Activated B cell treated with CpG ODN at 0.5 μM for 24 hours (primary cell): Measurements from ENCODE around the gene KDM2A. TPM values are rescaled to one million over a fixed set of nuclear protein-coding genes. Genes with fewer than 3 reads are reported as not detected.

ENCODE experiments used
- ATAC-seq: fragments of 200-7000 bp; cut with Tn5 transposase; one replicate; pipeline ENCODE4 v1.10.0; 2021; ENCODE audit warnings: low read depth, mild to moderate bottlenecking, moderate library complexity
- CTCF ChIA-PET: fragments of 350-600 bp; sonication (Branson Sonifier 250); formaldehyde crosslinking; loops from one replicate; lab custom pipeline; 2021; ENCODE audit warnings: antibody characterized with exemption; lab: Charles Lee
- POLR2A ChIA-PET: fragments of 350-600 bp; sonication (Branson Sonifier 250); formaldehyde crosslinking; loops from one replicate; lab custom pipeline; 2021; ENCODE audit warnings: antibody characterized with exemption; lab: Charles Lee
- DNase-seq: peaks from one replicate; pipeline ENCODE4 v3.0.0; 2022
- H3K27ac Mint-ChIP-seq: one replicate; pipeline ENCODE4 v1.8.0; 2020; ENCODE audit warnings: mixed read lengths
- H3K27me3 Mint-ChIP-seq: one replicate; pipeline ENCODE4 v1.8.0; 2021; ENCODE audit warnings: mixed read lengths
- H3K36me3 Mint-ChIP-seq: one replicate; pipeline ENCODE4 v1.8.0; 2021; ENCODE audit warnings: low read depth, mixed read lengths
- H3K4me1 Mint-ChIP-seq: one replicate; pipeline ENCODE4 v1.8.0; 2021; ENCODE audit warnings: mixed read lengths
- H3K4me3 Mint-ChIP-seq: one replicate; pipeline ENCODE4 v1.8.0; 2020; ENCODE audit warnings: mild to moderate bottlenecking, mixed read lengths
- H3K9me3 Mint-ChIP-seq: one replicate; pipeline ENCODE4 v1.8.0; 2020; ENCODE audit warnings: mixed read lengths
- CTCF ChIP-seq: fragments of 200-600 bp; IDR thresholded peaks from one replicate; pipeline ENCODE4 v1.8.0; 2022; ENCODE audit warnings: antibody characterized with exemption, mild to moderate bottlenecking
- intact Hi-C: fragments of 100-400 bp; cut with micrococcal nuclease; formaldehyde crosslinking; loops from one replicate; pipeline ENCODE4 v1.15.1; 2024
- total RNA-seq: library from RNA; stranded (reverse); gene quantifications from 2 replicates; pipeline ENCODE4 v1.2.3, GENCODE V29; 2022

The KDM2A gene
- total RNA-seq, 1 donor from 2014 or later, result 160 TPM

GRCh38 chr11:67261640-67261945 lies 142.5 kb downstream of the KDM2A start:
- ChIA-PET CTCF (interaction anchor here (1.0 to 5.1 kb wide), 18 partner anchors 9 to 180 kb away, joined by 3 to 75 read pairs (median 7); partner anchors contain the start of gene ANKRD13D), POLR2A (interaction anchor here (0.9 to 4.2 kb wide), 8 partner anchors 22 to 179 kb away, joined by 4 to 53 read pairs (median 8); partner anchors contain the start of genes ANKRD13D and POLD4)
- Mint-ChIP-seq H3K36me3 (peaks cover 10% of the 10 kb centered on the region), H3K4me1 (peaks cover 31% of the 10 kb centered on the region), H3K27me3 (peaks cover 2% of the 10 kb centered on the region), H3K9me3 (no peaks in the 10 kb centered on the region), H3K4me3 (no peak overlapping the region), H3K27ac (no peak overlapping the region)
- ATAC-seq (no peak), DNase-seq (no peak)
- no peak for TF ChIP-seq CTCF
- intact Hi-C loops, result no loop called here

DNA sequence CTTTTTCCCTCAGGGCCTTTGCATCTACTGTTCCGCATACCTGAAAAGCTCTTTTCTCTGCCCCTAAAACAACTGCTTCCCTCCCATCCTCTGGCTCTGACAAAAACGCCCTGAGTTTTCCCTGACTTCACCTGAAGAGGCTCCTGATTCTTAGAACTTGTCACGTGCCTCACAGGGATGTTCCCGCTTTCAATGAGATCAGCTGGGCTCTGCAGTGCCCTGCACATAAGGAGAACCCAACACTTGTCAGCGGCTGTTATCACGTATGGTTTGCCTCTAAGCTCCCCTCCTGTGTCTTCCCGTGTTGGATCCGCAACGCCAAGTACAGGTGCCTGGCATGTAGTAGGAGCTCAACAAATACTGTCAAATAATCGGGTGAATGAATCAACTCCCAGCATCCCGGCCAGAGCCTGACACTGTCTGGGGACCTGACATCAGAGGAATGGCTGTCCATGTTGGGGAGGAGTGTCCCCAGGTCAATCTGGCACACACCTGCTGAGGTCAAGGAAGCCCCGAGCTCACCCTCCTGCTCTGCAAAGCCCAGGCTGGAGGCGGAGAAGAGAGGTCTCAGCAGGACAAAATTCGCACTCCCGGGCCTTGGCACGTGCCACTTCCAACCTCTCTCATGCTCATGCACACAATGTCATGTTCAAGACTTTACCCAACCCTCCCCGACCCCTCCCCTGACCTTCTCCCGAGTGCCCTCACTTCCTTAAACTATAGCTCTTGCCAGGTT lies 143.1 kb downstream of the KDM2A start:
- H3K4me1 Mint-ChIP-seq, result peaks cover 31% of the 10 kb centered on the region

GRCh38 chr11:67262731-67263675 lies 143.9 kb downstream of the KDM2A start:
- ChIA-PET CTCF (interaction anchor here (0.6 to 5.1 kb wide), 20 partner anchors 8 to 182 kb away, joined by 3 to 75 read pairs (median 5); partner anchors contain the start of gene ANKRD13D), POLR2A (interaction anchor here (0.6 to 4.2 kb wide), 15 partner anchors 9 to 421 kb away, joined by 3 to 53 read pairs (median 7); partner anchors contain the start of genes ANKRD13D and POLD4)
- peak overlapping the region; percentile 56 for H3K4me3 Mint-ChIP-seq
- no peaks in the 10 kb centered on the region for H3K9me3 Mint-ChIP-seq
- H3K4me1 Mint-ChIP-seq, result peaks cover 39% of the 10 kb centered on the region
- no peak for TF ChIP-seq CTCF
- peaks cover 2% of the 10 kb centered on the region for H3K27me3 Mint-ChIP-seq
- ATAC-seq (peak; percentile 60), DNase-seq (peak; percentile 67)
- intact Hi-C loops, result loop anchor here (1.0 kb wide), 4 partner anchors 26 to 182 kb away; partner anchors contain the start of gene ANKRD13D
- H3K27ac Mint-ChIP-seq, result peak overlapping the region; percentile 79
- H3K36me3 Mint-ChIP-seq, result peaks cover 9% of the 10 kb centered on the region

More for the DNA sequence above, 143.1 kb downstream of the KDM2A start:
- ATAC-seq (no peak), DNase-seq (no peak)
- Mint-ChIP-seq H3K27ac (peak overlapping the region; percentile 79), H3K27me3 (peaks cover 2% of the 10 kb centered on the region), H3K4me3 (peak overlapping the region; percentile 56), H3K9me3 (no peaks in the 10 kb centered on the region), H3K36me3 (peaks cover 5% of the 10 kb centered on the region)
- CTCF ChIA-PET, result interaction anchor here (0.6 to 5.1 kb wide), 22 partner anchors 9 to 181 kb away, joined by 3 to 75 read pairs (median 5); partner anchors contain the start of gene ANKRD13D
- no peak for TF ChIP-seq CTCF
- intact Hi-C loops, result loop anchor here (1.0 kb wide), 4 partner anchors 27 to 181 kb away; partner anchors contain the start of gene ANKRD13D
- POLR2A ChIA-PET, result interaction anchor here (0.6 to 4.2 kb wide), 14 partner anchors 10 to 420 kb away, joined by 3 to 53 read pairs (median 6); partner anchors contain the start of genes ANKRD13D and POLD4

- Mint-ChIP-seq H3K4me1 (peaks cover 51% of the 10 kb centered on the region), H3K27me3 (peaks cover 2% of the 10 kb centered on the region), H3K36me3 (peaks cover 18% of the 10 kb centered on the region), H3K4me3 (peak overlapping the region; percentile 61), H3K9me3 (no peaks in the 10 kb centered on the region), H3K27ac (no peak overlapping the region)
- POLR2A ChIA-PET, result interaction anchor here (1.4 to 4.2 kb wide), 6 partner anchors 14 to 117 kb away, joined by 5 to 53 read pairs (median 17); partner anchors contain the start of gene ANKRD13D
- ATAC-seq, result no peak
- no peak for DNase-seq
- TF ChIP-seq CTCF, result no peak
- CTCF ChIA-PET, result interaction anchor here (0.7 to 5.1 kb wide), 7 partner anchors 11 to 118 kb away, joined by 3 to 75 read pairs (median 19); partner anchors contain the start of gene ANKRD13D
- intact Hi-C loops, result no loop called here
Observed at GRCh38 chr11:67264260-67264659, 145.2 kb downstream of the KDM2A start.
